CD14-positive monocyte (primary cell): ENCODE results near the gene SLC27A2. TPM values are rescaled to one million over a fixed set of nuclear protein-coding genes. Genes with fewer than 3 reads are reported as not detected.
"Not testable (repeated sequence)": the region's sequence is repeated elsewhere in the genome, so short reads cannot be mapped to it uniquely, and the experiment has no call there.

Experiments used
- DNase-seq, 3 donors: peaks; one replicate each; pipeline ENCODE4 v3.0.0-alpha.2; 2011 to 2022
- H2AFZ ChIP-seq: 2 replicates; pipeline ENCODE4 v1.6.0; 2012; ENCODE audit warnings: mild to moderate bottlenecking, low read depth, low read length, inconsistent platforms; ENCODE audit not compliant: insufficient read depth, poor library complexity, severe bottlenecking
- H3K27ac ChIP-seq, 2 donors: 1 replicate in 1 of 2; 2 replicates in 1 of 2; pipeline ENCODE4 v1.5.1; 2012 to 2013; ENCODE audit warnings: low read length in 2 of 2, control low read depth in 1 of 2, inconsistent platforms in 1 of 2, low read depth in 1 of 2, mild to moderate bottlenecking in 1 of 2
- H3K27me3 ChIP-seq, 2 donors: one replicate each; pipeline versions ENCODE4 v1.6.0 to v1.6.1; 2011 to 2013; ENCODE audit warnings: low read length in 2 of 2; ENCODE audit not compliant: control insufficient read depth in 2 of 2, insufficient read depth in 2 of 2
- H3K36me3 ChIP-seq, 2 donors: replicated peaks in 1 of 2; 1 replicate in 1 of 2; 2 replicates in 1 of 2; pipeline versions ENCODE4 v1.5.1 to v1.6.1; 2012 to 2013; ENCODE audit warnings: low read length in 2 of 2, control low read depth in 1 of 2, inconsistent platforms in 1 of 2, mild to moderate bottlenecking in 1 of 2; ENCODE audit not compliant: insufficient read depth in 2 of 2, control insufficient read depth in 1 of 2
- H3K4me1 ChIP-seq, 2 donors: 1 replicate in 1 of 2; 2 replicates in 1 of 2; pipeline versions ENCODE4 v1.5.1 to v1.6.1; 2012 to 2013; ENCODE audit warnings: low read length in 2 of 2, control low read depth in 1 of 2, inconsistent platforms in 1 of 2, mild to moderate bottlenecking in 1 of 2, moderate library complexity in 1 of 2; ENCODE audit not compliant: insufficient read depth in 2 of 2, control insufficient read depth in 1 of 2
- H3K4me2 ChIP-seq: replicated peaks from 2 replicates; pipeline ENCODE3; 2012; ENCODE audit warnings: low read length, moderate library complexity, mild to moderate bottlenecking; ENCODE audit not compliant: poor library complexity, severe bottlenecking; ENCODE audit errors: extremely low read depth
- H3K4me3 ChIP-seq, 3 experiments: fragments of 200-600 bp in 1 of 3; sonication (generic) in 1 of 3; replicated peaks in 1 of 3; 1 replicate in 2 of 3; 2 replicates in 1 of 3; pipeline ENCODE4 v1.5.1; 2011 to 2013; ENCODE audit warnings: low read length in 3 of 3, mild to moderate bottlenecking in 3 of 3, control low read depth in 2 of 3, low read depth in 2 of 3, inconsistent platforms in 1 of 3, moderate library complexity in 1 of 3
- H3K79me2 ChIP-seq: 2 replicates; pipeline ENCODE4 v1.6.0; 2012; ENCODE audit warnings: mild to moderate bottlenecking, control low read depth, inconsistent platforms, low read length, moderate library complexity; ENCODE audit not compliant: insufficient read depth
- H3K9ac ChIP-seq: 2 replicates; pipeline ENCODE4 v1.6.0; 2017; ENCODE audit warnings: low read length, mild to moderate bottlenecking; ENCODE audit not compliant: insufficient read depth, poor library complexity, severe bottlenecking
- H3K9me3 ChIP-seq, 2 donors: replicated peaks in 1 of 2; 1 replicate in 1 of 2; 2 replicates in 1 of 2; pipeline versions ENCODE4 v1.5.1 to v1.6.1; 2012 to 2013; ENCODE audit warnings: low read length in 2 of 2, control low read depth in 1 of 2; ENCODE audit not compliant: control insufficient read depth in 1 of 2, insufficient read depth in 1 of 2
- H4K20me1 ChIP-seq: 2 replicates; pipeline ENCODE4 v1.6.0; 2012; ENCODE audit warnings: mild to moderate bottlenecking, low read length, control low read depth, moderate library complexity; ENCODE audit not compliant: insufficient read depth
- H3K27ac Mint-ChIP-seq, 7 donors: one replicate each; pipeline ENCODE4 v1.8.0; 2020; ENCODE audit warnings: mild to moderate bottlenecking in 7 of 7, mixed read lengths in 7 of 7, moderate library complexity in 6 of 7, inconsistent platforms in 2 of 7
- H3K27me3 Mint-ChIP-seq, 3 donors: one replicate each; pipeline ENCODE4 v1.8.0; 2021 to 2022; ENCODE audit warnings: low read depth in 3 of 3, mild to moderate bottlenecking in 3 of 3, mixed read lengths in 3 of 3, moderate library complexity in 3 of 3, inconsistent platforms in 1 of 3
- H3K36me3 Mint-ChIP-seq, 2 donors: one replicate each; pipeline ENCODE4 v1.8.0; 2020; ENCODE audit warnings: mixed read lengths in 2 of 2, inconsistent platforms in 1 of 2, mild to moderate bottlenecking in 1 of 2
- H3K4me1 Mint-ChIP-seq: one replicate; pipeline ENCODE4 v1.8.0; 2020; ENCODE audit warnings: mild to moderate bottlenecking, mixed read lengths
- H3K4me3 Mint-ChIP-seq, 2 donors: one replicate each; pipeline ENCODE4 v1.8.0; 2020; ENCODE audit warnings: mild to moderate bottlenecking in 2 of 2, mixed read lengths in 2 of 2, moderate library complexity in 1 of 2
- H3K9me3 Mint-ChIP-seq, 7 donors: one replicate each; pipeline ENCODE4 v1.8.0; 2020 to 2022; ENCODE audit warnings: mixed read lengths in 7 of 7, mild to moderate bottlenecking in 6 of 7, moderate library complexity in 6 of 7, inconsistent platforms in 2 of 7
- CTCF ChIP-seq: fragments of 200-600 bp; IDR thresholded peaks from one replicate; pipeline ENCODE4 v1.8.0; 2022; ENCODE audit warnings: antibody characterized with exemption, mild to moderate bottlenecking
- WGBS: methylation state at CpG from one replicate; pipeline ENCODE4 v1.1.5; 2013; ENCODE audit warnings: missing lambda C conversion rate; ENCODE audit not compliant: insufficient coverage; 5-methylcytosine and 5-hydroxymethylcytosine counted together
- intact Hi-C, 2 donors: fragments of 100-400 bp; cut with micrococcal nuclease; formaldehyde crosslinking; loops; one replicate each; pipeline versions ENCODE4 v1.15.0 to v1.15.1; 2023
- polyA plus RNA-seq, 3 donors: library from polyadenylated mRNA; depleted of rRNA in 1 of 3; unstranded in 2 of 3; stranded (reverse) in 1 of 3; fragments of 300-500 nt in 2 of 3; fragments of >200 nt in 1 of 3; fragmentation: Illumina TruSeq in 2 of 3; gene quantifications; 1 replicate in 2 of 3; 2 replicates in 1 of 3; pipeline ENCODE4 v1.2.3, GENCODE V29; 2012 to 2021

The SLC27A2 gene
- polyA plus RNA-seq, 3 donors: 0.13 TPM; not detected in 2

GRCh38 chr15:50187997-50188396, 6.0 kb downstream of the SLC27A2 start:
- no peak for DNase-seq
- H3K9ac ChIP-seq: no peak overlapping the region
- H3K27ac Mint-ChIP-seq: no peak overlapping the region
- no peaks in the 10 kb centered on the region for H4K20me1 ChIP-seq
- no peaks in the 10 kb centered on the region for H3K9me3 ChIP-seq
- peaks cover 6 to 11% (median 9%) of the 10 kb centered on the region in 3 donors for H3K27me3 Mint-ChIP-seq
- no peak overlapping the region for H3K27ac ChIP-seq
- H3K9me3 Mint-ChIP-seq: no peaks in the 10 kb centered on the region
- peaks cover 0 to 3% of the 10 kb centered on the region in 2 donors for H3K36me3 Mint-ChIP-seq
- no peak overlapping the region for H3K4me3 ChIP-seq
- no peak overlapping the region for H3K4me2 ChIP-seq
- no peak overlapping the region for H2AFZ ChIP-seq
- 100% methylated on average over 2 of the region's 2 CpGs for WGBS
- H3K4me1 ChIP-seq: peaks cover under 1 to 4% of the 10 kb centered on the region in 2 donors
- TF ChIP-seq CTCF: no peak
- intact Hi-C loops: loop anchor here in 1 of 2 donors (10.0 kb wide), 1 partner anchor 117 kb away; no protein-coding TSS in a partner anchor
- H3K4me1 Mint-ChIP-seq: peaks cover 7% of the 10 kb centered on the region
- H3K79me2 ChIP-seq: no peaks in the 10 kb centered on the region
- no peaks in the 10 kb centered on the region for H3K36me3 ChIP-seq
- peaks cover 4 to 5% of the 10 kb centered on the region in 2 donors for H3K27me3 ChIP-seq
- no peak overlapping the region for H3K4me3 Mint-ChIP-seq

GRCh38 chr15:50188793-50189192, 6.8 kb downstream of the SLC27A2 start:
- H3K4me1 Mint-ChIP-seq, H3K36me3 Mint-ChIP-seq, H3K9me3 ChIP-seq, H3K36me3 ChIP-seq, H3K9ac ChIP-seq, H3K27me3 Mint-ChIP-seq, H4K20me1 ChIP-seq, DNase-seq, H3K4me3 Mint-ChIP-seq, H3K79me2 ChIP-seq, H3K4me1 ChIP-seq, H2AFZ ChIP-seq, H3K9me3 Mint-ChIP-seq, H3K27ac ChIP-seq, H3K27me3 ChIP-seq, H3K4me3 ChIP-seq, H3K27ac Mint-ChIP-seq, H3K4me2 ChIP-seq: not testable (repeated sequence)
- 100% methylated on average over 3 of the region's 5 CpGs for WGBS
- intact Hi-C loops: loop anchor here in 1 of 2 donors (10.0 kb wide), 1 partner anchor 116 kb away; no protein-coding TSS in a partner anchor
